Ectodermal cell (in vitro differentiated cells): ENCODE data around the gene RNF13.
"Not testable (repeated sequence)": the region's sequence is repeated elsewhere in the genome, so short reads cannot be mapped to it uniquely, and the experiment has no call there.

ENCODE experiments used
- H3K27ac ChIP-seq: 2 replicates; pipeline ENCODE4 v1.7.0; 2013; ENCODE audit warnings: mild to moderate bottlenecking, low read depth, low read length; ENCODE audit not compliant: insufficient read depth, poor library complexity, severe bottlenecking
- H3K27me3 ChIP-seq: 2 replicates; pipeline ENCODE4 v1.7.0; 2013; ENCODE audit warnings: mild to moderate bottlenecking, low read length; ENCODE audit not compliant: insufficient read depth, control insufficient read depth, poor library complexity, severe bottlenecking
- H3K36me3 ChIP-seq: one replicate; pipeline ENCODE4 v1.7.0; 2013; ENCODE audit warnings: low read length; ENCODE audit not compliant: control insufficient read depth, insufficient read depth
- H3K4me1 ChIP-seq: one replicate; pipeline ENCODE4 v1.7.0; 2013; ENCODE audit warnings: low read length; ENCODE audit not compliant: control insufficient read depth, insufficient read depth
- H3K4me3 ChIP-seq: 2 replicates; pipeline ENCODE4 v1.7.0; 2013; ENCODE audit warnings: low read depth, low read length, control low read depth; ENCODE audit not compliant: insufficient read depth
- H3K9me3 ChIP-seq: 2 replicates; pipeline ENCODE4 v1.7.0; 2013; ENCODE audit warnings: mild to moderate bottlenecking, low read length, moderate library complexity; ENCODE audit not compliant: control insufficient read depth
- whole genome bisulfite sequencing, 2 experiments: methylation state at CpG; one replicate each; pipeline ENCODE4 v1.1.7; 2013; ENCODE audit warnings: missing lambda C conversion rate in 2 of 2; 5-methylcytosine and 5-hydroxymethylcytosine counted together

Gene RNF13

DNA sequence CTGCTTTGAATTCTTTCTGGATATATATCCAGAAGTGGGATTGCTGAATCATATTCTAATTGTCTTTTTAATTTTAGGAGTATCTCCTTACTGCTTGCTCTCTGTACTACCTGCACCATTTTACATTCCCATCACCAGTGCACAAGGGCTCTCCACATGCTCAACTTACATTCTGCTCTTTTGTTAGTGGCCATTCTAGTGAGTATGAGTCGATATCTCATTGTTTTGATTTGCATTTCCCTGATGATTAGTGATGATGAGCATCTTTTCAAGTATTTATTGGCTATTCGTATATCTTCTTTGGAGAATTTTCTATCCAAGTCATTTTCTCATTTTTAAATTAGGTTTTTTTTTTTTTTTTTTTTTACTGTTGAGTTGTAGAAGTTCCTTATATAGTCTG is 128.2 kb downstream of the RNF13 start:
- Histone ChIP-seq H3K27ac (no peak overlapping the region), H3K9me3 (no peaks in the 10 kb centered on the region), H3K27me3 (no peaks in the 10 kb centered on the region), H3K4me1 (no peaks in the 10 kb centered on the region), H3K36me3 (no peaks in the 10 kb centered on the region), H3K4me3 (no peak overlapping the region)
- 91 to 100% methylated on average over 1 to 2 of the region's 2 CpGs for WGBS, 2 experiments

DNA sequence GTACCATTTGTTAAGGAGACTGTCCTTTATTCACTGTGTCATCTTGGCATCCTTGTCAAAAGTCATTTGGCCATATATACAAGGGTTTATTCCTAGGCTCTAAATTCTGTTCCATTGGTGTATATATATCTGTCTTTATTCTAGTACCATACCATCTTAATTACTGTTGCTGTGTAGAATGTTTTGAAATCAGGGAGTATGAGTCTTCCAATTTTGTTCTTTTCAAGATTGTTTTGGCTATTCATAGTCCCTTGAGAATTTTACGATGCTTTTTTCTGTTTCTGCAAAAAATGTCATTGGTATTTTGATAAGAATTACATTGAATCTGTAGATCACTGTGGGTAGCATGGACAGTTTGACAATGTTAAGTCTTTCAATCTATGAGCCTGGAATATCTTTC is 128.9 kb downstream of the RNF13 start:
- Histone ChIP-seq H3K4me3 (no peak overlapping the region), H3K27me3 (no peaks in the 10 kb centered on the region), H3K4me1 (no peaks in the 10 kb centered on the region), H3K36me3 (no peaks in the 10 kb centered on the region), H3K27ac (no peak overlapping the region), H3K9me3 (no peaks in the 10 kb centered on the region)
- 95 to 100% methylated on average over 1 of the region's 1 CpG for WGBS, 2 experiments

- no peaks in the 10 kb centered on the region for H3K36me3 ChIP-seq
- no peaks in the 10 kb centered on the region for H3K27me3 ChIP-seq
- no peaks in the 10 kb centered on the region for H3K9me3 ChIP-seq
- no peaks in the 10 kb centered on the region for H3K4me1 ChIP-seq
- H3K4me3 ChIP-seq, result no peak overlapping the region
- H3K27ac ChIP-seq, result no peak overlapping the region
These were observed 129.4 kb downstream of the RNF13 start for GRCh38 chr3:149942409-149942808.

DNA sequence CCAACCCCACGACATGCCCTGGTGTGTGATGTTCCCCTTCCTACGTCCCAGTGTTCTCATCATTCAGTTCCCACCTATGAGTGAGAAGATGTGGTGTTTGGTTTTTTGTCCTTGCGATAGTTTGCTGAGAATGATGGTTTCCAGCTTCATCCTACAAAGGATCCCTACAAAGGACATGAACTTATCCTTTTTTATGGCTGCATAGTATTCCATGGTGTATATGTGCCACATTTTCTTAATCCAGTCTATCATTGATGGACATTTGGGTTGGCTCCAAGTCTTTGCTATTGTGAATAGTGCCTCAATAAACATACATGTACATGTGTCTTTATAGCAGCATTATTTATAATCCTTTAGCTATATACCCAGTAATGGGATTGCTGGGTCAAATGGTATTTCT is 131.0 kb downstream of the RNF13 start:
- H3K9me3 ChIP-seq, result not testable (repeated sequence)
- WGBS, 2 experiments, result 92 to 100% methylated on average over 1 to 3 of the region's 3 CpGs

DNA sequence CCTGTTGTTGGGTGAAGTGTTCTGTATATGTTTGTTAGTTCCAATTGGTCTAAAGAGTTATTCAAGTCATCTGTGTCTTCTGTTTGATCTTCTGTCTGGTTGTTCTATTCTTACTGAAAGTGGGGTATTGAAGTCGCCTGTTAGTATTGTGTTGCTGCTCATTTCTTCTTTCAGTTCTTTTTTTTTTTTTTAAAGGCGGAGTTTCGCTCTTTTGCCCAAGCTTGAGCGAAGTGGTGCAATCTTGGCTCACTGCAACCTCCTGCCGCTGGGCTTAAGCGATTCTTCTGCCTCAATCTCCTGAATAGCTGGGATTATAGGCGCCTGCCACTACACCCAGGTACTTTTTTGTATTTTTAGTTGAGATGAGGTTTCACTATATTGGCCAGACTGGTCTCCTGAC is 134.2 kb downstream of the RNF13 start:
- Histone ChIP-seq H3K9me3 (no peaks in the 10 kb centered on the region), H3K27me3 (no peaks in the 10 kb centered on the region), H3K4me3 (no peak overlapping the region), H3K27ac (no peak overlapping the region), H3K4me1 (no peaks in the 10 kb centered on the region), H3K36me3 (peaks cover 24% of the 10 kb centered on the region)
- 96 to 98% methylated on average over 7 of the region's 7 CpGs for WGBS, 2 experiments

More for the DNA sequence above, 131.0 kb downstream of the RNF13 start:
- H3K36me3 ChIP-seq, H3K4me1 ChIP-seq, H3K27me3 ChIP-seq, H3K4me3 ChIP-seq, H3K27ac ChIP-seq: not testable (repeated sequence)

DNA sequence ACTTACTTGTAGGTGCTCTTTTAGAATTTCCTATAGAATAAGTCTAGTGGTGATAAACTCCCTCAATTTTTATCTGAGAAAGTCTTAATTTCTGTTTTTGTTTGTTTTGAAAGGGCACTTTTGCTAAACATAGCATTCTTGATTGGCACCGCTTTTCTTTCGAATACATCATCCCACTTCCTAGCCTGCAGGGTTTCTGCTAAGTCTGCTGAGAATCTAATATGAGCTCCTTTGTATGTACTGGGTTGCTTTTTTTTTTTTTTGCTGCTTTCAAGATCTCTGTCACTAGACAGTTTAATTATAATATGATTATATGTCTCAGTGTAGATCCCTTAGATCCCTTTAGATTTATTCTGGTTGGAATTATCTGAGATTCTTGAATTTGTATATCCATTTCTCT is 136.2 kb downstream of the RNF13 start:
- Histone ChIP-seq H3K4me1 (no peaks in the 10 kb centered on the region), H3K4me3 (no peak overlapping the region), H3K9me3 (no peaks in the 10 kb centered on the region), H3K27ac (no peak overlapping the region), H3K27me3 (no peaks in the 10 kb centered on the region), H3K36me3 (peaks cover 35% of the 10 kb centered on the region)
- WGBS, 2 experiments, result 100% methylated on average over 2 of the region's 2 CpGs

- Histone ChIP-seq H3K27me3 (no peaks in the 10 kb centered on the region), H3K4me1 (no peaks in the 10 kb centered on the region), H3K36me3 (peaks cover 23% of the 10 kb centered on the region), H3K4me3 (no peak overlapping the region), H3K27ac (no peak overlapping the region), H3K9me3 (no peaks in the 10 kb centered on the region)
- 93 to 94% methylated on average over 1 of the region's 1 CpG for WGBS, 2 experiments
These were observed 141.8 kb downstream of the RNF13 start for GRCh38 chr3:149954812-149955211.

- H3K4me3 ChIP-seq, result no peak overlapping the region
- no peaks in the 10 kb centered on the region for H3K9me3 ChIP-seq
- H3K27ac ChIP-seq, result no peak overlapping the region
- no peaks in the 10 kb centered on the region for H3K4me1 ChIP-seq
- H3K36me3 ChIP-seq, result peaks cover 23% of the 10 kb centered on the region
- WGBS, 2 experiments, result 95 to 96% methylated on average over 2 of the region's 2 CpGs
- H3K27me3 ChIP-seq, result no peaks in the 10 kb centered on the region
These were observed 142.4 kb downstream of the RNF13 start for GRCh38 chr3:149955449-149955848.

GRCh38 chr3:149957361-149958125 is 144.5 kb downstream of the RNF13 start:
- 100% methylated on average over 1 of the region's 3 CpGs; no CpG with 5 or more reads in 1 of the 2 experiments for WGBS, 2 experiments
- H3K27me3 ChIP-seq, result no peaks in the 10 kb centered on the region
- H3K27ac ChIP-seq, result no peak overlapping the region
- peaks cover 9% of the 10 kb centered on the region for H3K36me3 ChIP-seq
- no peaks in the 10 kb centered on the region for H3K9me3 ChIP-seq
- H3K4me1 ChIP-seq, result no peaks in the 10 kb centered on the region
- H3K4me3 ChIP-seq, result no peak overlapping the region

DNA sequence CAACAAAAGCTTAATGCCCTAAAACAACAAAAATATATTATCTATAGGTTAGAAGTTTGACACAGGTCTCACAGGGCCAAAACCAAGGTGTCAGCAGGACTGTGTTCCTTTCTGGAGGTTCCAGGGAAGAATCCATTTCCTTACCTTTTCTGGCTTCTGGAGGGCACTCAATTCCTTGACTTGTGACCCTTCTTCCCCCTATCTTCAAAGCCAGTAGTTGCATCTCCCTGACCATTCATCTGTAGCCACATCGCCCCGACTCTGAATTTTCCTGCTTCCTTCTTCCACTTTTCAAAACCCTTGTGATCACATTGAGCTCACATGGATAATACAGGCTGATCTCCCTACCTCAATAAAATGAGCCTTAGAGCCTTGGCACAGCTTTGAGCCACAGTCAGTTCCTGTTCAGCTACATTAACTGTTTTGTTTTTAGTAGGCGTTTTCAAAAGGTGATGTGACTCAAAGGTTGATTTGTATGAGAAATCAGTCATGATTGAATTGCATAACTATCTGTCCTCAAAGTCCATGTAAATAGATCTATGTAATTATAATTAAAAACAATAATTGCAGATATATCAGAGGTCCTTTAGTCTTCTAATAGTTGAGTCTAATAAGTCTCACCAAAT is 145.3 kb downstream of the RNF13 start:
- Histone ChIP-seq H3K27me3 (no peaks in the 10 kb centered on the region), H3K36me3 (peaks cover 3% of the 10 kb centered on the region), H3K27ac (no peak overlapping the region), H3K9me3 (no peaks in the 10 kb centered on the region), H3K4me3 (no peak overlapping the region), H3K4me1 (no peaks in the 10 kb centered on the region)
- WGBS, 2 experiments, result 88 to 92% methylated on average over 2 to 3 of the region's 3 CpGs
